NCI-H2171 (cell line): ENCODE measurements around the gene FOXC1.

Source experiments
- DNase-seq: peaks from one replicate; lab custom pipeline; 2025; lab: John Stamatoyannopoulos, UW

Gene FOXC1

GRCh38 chr6:1643830-1644445, 34.2 kb downstream of the FOXC1 start:
- DNase-seq, result no peak

DNA sequence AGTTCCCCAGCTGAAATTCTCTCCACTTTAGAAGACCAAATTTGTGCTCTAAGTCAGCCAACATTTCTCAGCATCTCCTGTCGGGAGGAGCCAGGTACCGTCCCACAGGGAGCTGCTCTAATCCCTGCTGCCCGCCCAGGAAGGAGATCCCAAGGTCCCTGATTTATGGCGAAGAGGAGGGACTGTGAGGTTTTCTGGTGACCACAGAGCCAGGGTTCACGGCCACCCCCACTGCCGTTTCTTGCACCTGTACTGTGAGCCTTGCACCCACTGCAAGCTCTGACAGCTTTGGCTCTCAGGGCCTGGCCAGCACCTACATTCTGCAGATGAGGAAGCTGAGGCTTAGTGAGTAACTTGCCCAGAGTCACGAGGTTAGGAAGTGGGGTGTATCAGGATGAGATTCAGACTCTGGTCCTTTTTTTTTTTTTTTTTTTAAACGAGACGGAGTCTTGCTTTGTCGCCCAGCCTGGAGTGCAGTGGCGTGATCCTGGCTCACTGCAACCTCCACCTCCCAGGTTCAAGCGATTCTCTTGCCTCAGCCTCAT, 34.9 kb downstream of the FOXC1 start:
- no peak for DNase-seq

- DNase-seq, result no peak
Measured at GRCh38 chr6:1645466-1646185, 35.9 kb downstream of the FOXC1 start.

DNA sequence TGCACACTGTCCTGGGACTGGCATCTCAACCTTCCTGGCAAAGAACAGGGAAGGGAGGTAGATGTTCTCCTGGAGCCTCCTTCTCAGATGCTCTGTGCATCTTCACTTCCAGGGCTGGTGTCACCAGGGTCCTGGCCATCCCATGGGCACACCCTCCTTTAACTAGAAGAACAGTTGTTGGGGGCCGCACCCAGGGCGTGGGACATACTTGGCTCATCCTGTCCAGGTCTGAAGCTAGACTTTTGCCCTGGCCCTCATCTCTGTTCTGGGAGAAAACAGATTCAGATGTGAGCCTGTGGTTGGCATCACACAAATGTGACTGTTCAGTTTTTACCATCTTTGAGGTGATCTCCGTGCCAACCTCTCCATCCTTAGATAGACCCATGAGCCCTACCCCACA, 41.6 kb downstream of the FOXC1 start:
- no peak for DNase-seq

- DNase-seq, result no peak
Measured at GRCh38 chr6:1652842-1653241, 43.1 kb downstream of the FOXC1 start.

DNA sequence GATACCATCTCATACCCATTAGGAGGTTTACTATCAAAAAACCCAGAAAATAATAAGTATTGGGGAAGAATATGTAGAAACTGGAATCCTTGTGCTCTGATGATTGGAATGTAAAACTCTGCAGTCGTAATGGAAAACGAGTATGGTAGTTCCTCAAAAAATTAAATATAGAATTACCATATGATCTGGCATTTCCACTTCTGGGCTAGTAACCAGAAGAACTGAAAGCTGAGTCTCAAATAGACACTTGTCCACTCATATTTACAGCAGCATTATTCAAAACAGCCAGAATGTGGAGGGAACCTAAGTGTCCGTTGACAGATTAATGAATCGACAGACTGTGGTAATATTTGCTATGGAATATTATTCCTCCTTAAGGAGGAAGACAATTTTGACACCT, 44.3 kb downstream of the FOXC1 start:
- no peak for DNase-seq

DNA sequence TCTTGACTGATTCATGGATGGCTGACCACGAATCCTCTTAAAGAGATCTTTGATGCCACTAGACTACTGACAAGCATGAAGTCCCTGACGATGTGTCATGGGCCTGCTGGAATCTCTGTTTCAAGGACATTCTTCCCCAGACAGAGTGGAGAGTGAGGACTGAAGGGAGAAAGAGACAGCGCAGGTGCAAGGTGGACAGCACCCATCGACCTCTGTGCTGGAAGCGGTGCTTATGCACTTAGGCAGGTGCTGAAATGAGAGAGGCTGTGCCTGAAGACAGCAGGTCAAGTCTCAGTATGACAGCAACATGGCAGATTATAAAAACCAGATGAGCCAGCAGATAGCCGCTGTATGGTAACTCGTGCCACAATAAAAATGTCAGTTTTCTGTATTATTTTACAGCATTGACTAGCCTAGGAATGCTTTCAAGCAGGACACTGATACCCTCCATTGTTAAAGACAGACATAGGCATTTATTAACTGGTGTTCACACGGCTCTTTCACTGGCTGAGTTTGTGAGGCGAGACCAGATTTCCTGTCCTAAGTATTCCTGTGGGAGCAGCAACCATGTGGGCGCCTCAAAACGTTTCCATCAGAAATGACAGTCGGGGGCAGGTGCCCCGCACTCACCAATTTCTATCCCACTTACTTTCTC, 47.5 kb downstream of the FOXC1 start:
- DNase-seq, result no peak

GRCh38 chr6:1657771-1658165, 48.1 kb downstream of the FOXC1 start:
- no peak for DNase-seq

DNA sequence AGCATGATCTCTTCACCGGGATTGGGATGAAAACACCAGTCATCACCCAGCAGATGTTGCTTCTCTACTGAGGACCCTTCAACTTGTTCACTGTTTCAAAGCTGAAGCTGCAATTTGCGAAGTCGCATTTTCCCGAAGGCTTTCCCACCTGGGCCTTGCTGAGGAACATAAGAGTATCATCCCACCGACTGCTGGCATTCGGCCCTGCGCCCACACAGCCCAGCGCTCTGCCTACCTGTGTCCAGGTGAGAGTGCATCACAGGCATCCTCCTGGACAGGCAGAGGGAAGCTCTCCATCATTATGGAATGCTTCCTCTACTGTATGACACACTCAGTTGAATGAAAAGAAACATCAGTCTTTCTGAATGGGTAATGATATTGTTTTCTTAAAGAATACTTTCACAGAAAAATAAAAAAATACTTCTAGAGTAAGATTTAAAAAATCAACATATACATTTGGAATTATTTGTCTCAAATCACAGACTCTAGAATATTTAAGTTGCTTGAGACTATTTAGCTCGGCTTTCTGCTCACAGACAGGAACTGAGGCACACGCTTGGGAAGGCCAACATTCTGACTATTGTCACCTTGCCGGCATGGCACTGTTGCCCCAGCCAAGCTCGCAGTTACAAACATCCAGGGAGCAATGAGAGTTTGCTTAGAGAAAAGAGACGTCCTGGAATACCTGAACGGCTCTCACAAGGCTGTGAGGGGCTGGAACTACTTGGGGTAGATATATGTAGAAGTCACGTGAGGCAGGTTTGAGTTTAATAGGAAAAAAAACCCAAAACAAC, 48.7 kb downstream of the FOXC1 start:
- DNase-seq, result no peak

DNA sequence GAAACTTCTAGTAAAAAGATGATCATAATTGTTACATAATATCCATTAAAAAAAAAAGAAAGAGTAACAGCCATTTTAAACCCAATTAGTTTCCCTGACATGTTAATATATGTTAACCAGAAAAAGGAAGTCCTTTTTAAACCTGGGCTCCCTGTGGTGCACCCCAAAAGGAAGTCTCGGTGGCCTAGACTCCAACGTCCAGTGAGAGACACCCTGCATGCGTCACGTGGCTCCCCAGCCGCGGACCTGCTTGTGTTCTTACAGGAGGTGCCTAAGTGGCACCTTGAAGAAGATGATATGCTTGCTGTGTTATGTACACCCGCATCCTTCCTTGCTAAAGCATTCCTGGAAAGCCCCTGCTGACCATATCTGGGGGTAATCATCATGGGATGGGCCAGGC, 50.1 kb downstream of the FOXC1 start:
- DNase-seq, result no peak

DNA sequence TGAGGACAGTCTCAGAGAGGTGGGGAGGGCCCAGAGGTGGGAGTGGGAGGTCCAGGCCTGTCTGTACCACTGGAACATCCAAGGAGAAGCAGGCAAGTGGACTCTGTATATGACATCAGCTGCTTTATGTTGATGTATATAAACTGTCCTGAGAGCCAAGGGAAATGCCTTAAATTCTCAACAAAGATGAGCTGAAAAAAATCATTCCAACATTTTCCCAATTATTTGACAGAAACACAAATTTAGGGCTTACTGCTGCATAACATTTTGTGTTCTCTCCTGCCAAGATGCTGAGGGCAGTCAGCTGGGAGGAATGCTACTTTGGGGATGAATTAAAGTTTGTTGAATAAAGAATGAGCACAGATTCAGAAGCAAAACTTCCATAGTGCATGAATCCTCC, 52.8 kb downstream of the FOXC1 start:
- DNase-seq, result no peak
